OCI-LY7 (cell line): ENCODE results near the gene STAG1. TPM values are rescaled to one million over a fixed set of nuclear protein-coding genes. Genes with fewer than 3 reads are reported as not detected.

Experiments used
- BruUV-seq: library from RNA; stranded (reverse); fragments of 400-500 nt; replicated peaks from 2 replicates; lab custom pipeline; 2021; lab: Mats Ljungman, UMichigan
- CTCF ChIA-PET: fragments of 300-600 bp; sonication (Branson Sonifier 250); formaldehyde crosslinking; loops from one replicate; lab custom pipeline; 2022; ENCODE audit warnings: antibody characterized with exemption; ENCODE audit not compliant: unreplicated experiment; lab: Charles Lee
- POLR2A ChIA-PET: fragments of 300-600 bp; sonication (Branson Sonifier 250); formaldehyde crosslinking; loops from one replicate; lab custom pipeline; 2022; ENCODE audit warnings: antibody characterized with exemption; lab: Charles Lee
- DNase-seq: peaks from one replicate; pipeline ENCODE4 v3.0.0-alpha.2; 2015; ENCODE audit warnings: low spot score
- H2AFZ ChIP-seq: fragments of 200-600 bp; sonication (generic), shearing (Covaris generic); 2 replicates; pipeline ENCODE4 v1.6.1; 2014; ENCODE audit warnings: mild to moderate bottlenecking, antibody characterized with exemption, low read length, moderate library complexity
- H3K27ac ChIP-seq: fragments of 200-600 bp; sonication (generic); 2 replicates; pipeline ENCODE4 v1.5.1; 2014; ENCODE audit warnings: mixed run types, low read depth, mild to moderate bottlenecking, moderate library complexity, low read length, inconsistent platforms; ENCODE audit not compliant: poor library complexity, severe bottlenecking
- H3K36me3 ChIP-seq: fragments of 200-600 bp; sonication (generic); 2 replicates; pipeline ENCODE4 v1.6.1; 2014; ENCODE audit warnings: mild to moderate bottlenecking, antibody characterized with exemption, low read length, moderate library complexity, mixed read lengths; ENCODE audit not compliant: insufficient read depth
- H3K4me1 ChIP-seq: fragments of 200-600 bp; sonication (generic); 2 replicates; pipeline ENCODE4 v1.5.1; 2014; ENCODE audit warnings: mild to moderate bottlenecking, low read length; ENCODE audit not compliant: insufficient read depth, poor library complexity, severe bottlenecking
- H3K4me2 ChIP-seq: fragments of 200-600 bp; sonication (generic); 2 replicates; pipeline ENCODE4 v1.6.1; 2014; ENCODE audit warnings: mild to moderate bottlenecking, low read length
- H3K4me3 ChIP-seq: fragments of 200-600 bp; sonication (generic); 2 replicates; pipeline ENCODE4 v1.5.1; 2014; ENCODE audit warnings: mild to moderate bottlenecking, low read depth, low read length; ENCODE audit not compliant: poor library complexity, severe bottlenecking
- H3K79me2 ChIP-seq: fragments of 200-600 bp; sonication (generic); 2 replicates; pipeline ENCODE4 v1.6.1; 2016; ENCODE audit warnings: low read depth, mild to moderate bottlenecking, low read length, moderate library complexity, mixed read lengths; ENCODE audit not compliant: insufficient read depth
- H3K9me2 ChIP-seq: fragments of 200-600 bp; sonication (generic); 2 replicates; pipeline ENCODE4 v1.6.1; 2016; ENCODE audit warnings: mild to moderate bottlenecking, low read length, mixed read lengths; ENCODE audit not compliant: insufficient read depth
- H3K9me3 ChIP-seq: fragments of 200-600 bp; sonication (generic); 2 replicates; pipeline ENCODE4 v1.6.1; 2014; ENCODE audit warnings: mild to moderate bottlenecking, mixed run types, low read length, mixed read lengths
- H4K20me1 ChIP-seq: fragments of 200-600 bp; sonication (generic); 2 replicates; pipeline ENCODE4 v1.6.1; 2014; ENCODE audit warnings: mild to moderate bottlenecking, antibody characterized with exemption, low read length, moderate library complexity, mixed read lengths; ENCODE audit not compliant: insufficient read depth
- CTCF ChIP-seq: fragments of 200-600 bp; sonication (generic); conservative IDR thresholded peaks from 2 replicates; pipeline ENCODE4 v1.5.1; 2014; ENCODE audit warnings: mild to moderate bottlenecking, antibody characterized with exemption, low read length, moderate library complexity, mixed read lengths
- EZH2phosphoT487 ChIP-seq: fragments of 200-600 bp; sonication (generic); IDR thresholded peaks from 2 replicates; pipeline ENCODE4 v1.6.1; 2018; ENCODE audit warnings: low read depth, borderline replicate concordance, mild to moderate bottlenecking, mixed run types, antibody characterized with exemption, low read length, moderate library complexity, mixed read lengths
- intact Hi-C: fragments of 100-400 bp; cut with micrococcal nuclease; formaldehyde crosslinking; loops from one replicate; pipeline ENCODE4 v1.10.0; 2022; ENCODE audit not compliant: unreplicated experiment
- total RNA-seq, 2 experiments: library from RNA; depleted of rRNA in 1 of 2; stranded (reverse); fragments of >200 nt in 1 of 2; shearing (Covaris generic) in 1 of 2; gene quantifications; 2 replicates each; pipeline ENCODE4 v1.2.3, GENCODE V29; 2014 to 2022

Gene STAG1
- total RNA-seq, 2 experiments from 2014 or later = 30.7 to 46.6 TPM

- H3K9me3 ChIP-seq = no peaks in the 10 kb centered on the region
- CTCF ChIA-PET = no interaction called here
- peaks cover 10% of the 10 kb centered on the region for H3K4me1 ChIP-seq
- POLR2A ChIA-PET = interaction anchor here (0.8 kb wide), 1 partner anchor 14 kb away, joined by 4 read pairs; no protein-coding TSS in a partner anchor
- H3K4me2 ChIP-seq = no peak overlapping the region
- intact Hi-C loops = loop anchor here (2.0 to 10.0 kb wide), 2 partner anchors 206 to 468 kb away; partner anchors contain the start of gene STAG1
- peak; percentile 19 for DNase-seq
- no peak overlapping the region for H2AFZ ChIP-seq
- BruUV-seq = no TSS peak
- peak; percentile 61 for TF ChIP-seq CTCF
- no peak for TF ChIP-seq EZH2phosphoT487
- no peaks in the 10 kb centered on the region for H3K9me2 ChIP-seq
- H3K36me3 ChIP-seq = peaks cover 8% of the 10 kb centered on the region
- no peak overlapping the region for H3K4me3 ChIP-seq
- H3K27ac ChIP-seq = no peak overlapping the region
- H4K20me1 ChIP-seq = no peaks in the 10 kb centered on the region; the same call in 1 of the 2 replicates
- H3K79me2 ChIP-seq = no peaks in the 10 kb centered on the region
These were observed 205.5 kb downstream of the STAG1 start for GRCh38 chr3:136546720-136547119.

- no peak for DNase-seq
- no peak for TF ChIP-seq EZH2phosphoT487
- TF ChIP-seq CTCF = peak; percentile 53; the same call in 1 of the 2 replicates
- Histone ChIP-seq H3K79me2 (no peaks in the 10 kb centered on the region), H3K9me3 (no peaks in the 10 kb centered on the region), H3K4me2 (no peak overlapping the region), H4K20me1 (no peaks in the 10 kb centered on the region; the same call in 1 of the 2 replicates), H2AFZ (no peak overlapping the region), H3K36me3 (peaks cover 16% of the 10 kb centered on the region), H3K9me2 (no peaks in the 10 kb centered on the region), H3K4me3 (no peak overlapping the region), H3K4me1 (peaks cover 10% of the 10 kb centered on the region), H3K27ac (no peak overlapping the region)
- POLR2A ChIA-PET = interaction anchor here (0.7 to 0.9 kb wide), 2 partner anchors 12 to 204 kb away, joined by 4 to 6 read pairs; no protein-coding TSS in a partner anchor
- no TSS peak for BruUV-seq
- intact Hi-C loops = loop anchor here (2.0 to 10.0 kb wide), 2 partner anchors 207 to 469 kb away; partner anchors contain the start of gene STAG1
- CTCF ChIA-PET = no interaction called here
These were observed 206.4 kb downstream of the STAG1 start for GRCh38 chr3:136545664-136546268.

- BruUV-seq = no TSS peak
- Histone ChIP-seq H4K20me1 (no peaks in the 10 kb centered on the region; the same call in 1 of the 2 replicates), H3K9me2 (no peaks in the 10 kb centered on the region), H3K4me3 (no peak overlapping the region), H3K4me2 (no peak overlapping the region), H3K9me3 (no peaks in the 10 kb centered on the region), H3K4me1 (peaks cover 10% of the 10 kb centered on the region), H3K79me2 (no peaks in the 10 kb centered on the region), H3K27ac (no peak overlapping the region), H3K36me3 (peaks cover 21% of the 10 kb centered on the region), H2AFZ (no peak overlapping the region)
- no peak for TF ChIP-seq EZH2phosphoT487
- no peak for TF ChIP-seq CTCF
- DNase-seq = no peak
- POLR2A ChIA-PET = interaction anchor here (1.0 kb wide), 1 partner anchor 40 kb away, joined by 3 read pairs; no protein-coding TSS in a partner anchor
- CTCF ChIA-PET = no interaction called here
- intact Hi-C loops = loop anchor here (10.0 kb wide), 1 partner anchor 470 kb away; no protein-coding TSS in a partner anchor
These were observed 207.6 kb downstream of the STAG1 start for GRCh38 chr3:136544532-136544931.
